Stimulated activated CD8-positive, alpha-beta memory T cell treated with anti-CD3 and anti-CD28 coated beads, Interleukin-4, amount 100 ng/mL, for 4 hours (primary cell): Measurements from ENCODE around the gene KY.

ENCODE experiments used
- DNase-seq, 2 donors: peaks; one replicate each; pipeline ENCODE4 v3.0.0-alpha.2; 2020; ENCODE audit warnings: low read depth in 2 of 2, low spot score in 1 of 2

Gene KY

DNA sequence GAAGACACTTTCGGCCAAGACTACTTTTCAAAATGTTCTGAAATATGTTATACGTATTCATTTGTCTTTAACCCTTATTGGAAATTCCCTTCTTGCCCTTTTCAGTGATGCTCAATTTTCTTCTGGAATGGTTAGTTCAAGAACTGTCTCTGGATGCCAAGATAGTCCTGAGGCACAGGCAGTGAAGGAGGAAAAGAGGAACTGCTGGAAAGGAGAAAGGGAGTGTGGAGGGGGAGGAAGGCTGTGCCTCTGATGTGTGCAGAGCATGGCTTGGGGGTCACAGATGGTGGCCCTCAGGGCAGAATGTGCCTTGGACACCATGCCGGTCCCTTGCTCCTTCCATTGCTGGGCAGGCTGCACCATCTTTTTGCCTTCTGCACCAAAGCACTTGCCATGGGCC is 91.2 kb downstream of the KY start:
- DNase-seq: no peak
